Activated CD4-positive, alpha-beta T cell treated with anti-CD3 and anti-CD28 coated beads for 24 hours (primary cell): ENCODE results near the gene FLNB.
"Not testable (repeated sequence)": the region's sequence is repeated elsewhere in the genome, so short reads cannot be mapped to it uniquely, and the experiment has no call there.

ENCODE experiments used
- DNase-seq, 2 donors: peaks; one replicate each; pipeline ENCODE4 v3.0.0-alpha.2; 2020; ENCODE audit warnings: low read depth in 2 of 2

FLNB gene

DNA sequence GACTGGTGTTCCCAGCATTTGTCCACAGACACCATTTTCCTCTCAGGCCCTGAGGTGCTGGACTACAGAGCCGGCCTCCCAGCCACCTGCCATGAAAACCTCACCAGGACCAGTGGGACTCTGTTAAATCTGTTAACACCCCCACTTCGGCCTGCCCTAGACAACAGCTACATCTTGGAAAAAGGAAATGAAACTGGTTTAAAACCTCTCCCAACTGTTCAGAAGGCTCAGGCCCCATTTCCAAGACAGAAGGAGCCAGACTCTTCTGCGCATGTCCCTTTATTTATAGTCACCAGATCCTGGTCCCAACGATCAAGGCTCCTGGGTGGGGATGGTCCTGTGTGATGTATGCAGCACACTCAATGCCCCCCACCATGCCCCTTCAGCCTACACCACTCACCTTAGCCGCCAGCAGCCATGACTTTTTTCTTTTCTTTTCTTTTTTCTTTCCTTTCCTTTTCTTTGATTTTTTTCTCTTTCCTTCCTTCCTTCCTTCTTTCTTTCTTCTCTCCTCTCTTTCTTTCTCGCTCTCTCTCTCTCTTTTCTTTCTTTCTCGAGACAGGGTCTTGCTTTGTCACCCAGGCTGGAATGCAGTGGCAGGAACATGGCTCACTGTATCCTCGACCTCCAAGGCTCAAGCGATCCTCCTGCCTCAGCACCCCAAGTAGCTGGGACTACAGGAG is 25.5 kb upstream of the FLNB start:
- DNase-seq: no peak

DNA sequence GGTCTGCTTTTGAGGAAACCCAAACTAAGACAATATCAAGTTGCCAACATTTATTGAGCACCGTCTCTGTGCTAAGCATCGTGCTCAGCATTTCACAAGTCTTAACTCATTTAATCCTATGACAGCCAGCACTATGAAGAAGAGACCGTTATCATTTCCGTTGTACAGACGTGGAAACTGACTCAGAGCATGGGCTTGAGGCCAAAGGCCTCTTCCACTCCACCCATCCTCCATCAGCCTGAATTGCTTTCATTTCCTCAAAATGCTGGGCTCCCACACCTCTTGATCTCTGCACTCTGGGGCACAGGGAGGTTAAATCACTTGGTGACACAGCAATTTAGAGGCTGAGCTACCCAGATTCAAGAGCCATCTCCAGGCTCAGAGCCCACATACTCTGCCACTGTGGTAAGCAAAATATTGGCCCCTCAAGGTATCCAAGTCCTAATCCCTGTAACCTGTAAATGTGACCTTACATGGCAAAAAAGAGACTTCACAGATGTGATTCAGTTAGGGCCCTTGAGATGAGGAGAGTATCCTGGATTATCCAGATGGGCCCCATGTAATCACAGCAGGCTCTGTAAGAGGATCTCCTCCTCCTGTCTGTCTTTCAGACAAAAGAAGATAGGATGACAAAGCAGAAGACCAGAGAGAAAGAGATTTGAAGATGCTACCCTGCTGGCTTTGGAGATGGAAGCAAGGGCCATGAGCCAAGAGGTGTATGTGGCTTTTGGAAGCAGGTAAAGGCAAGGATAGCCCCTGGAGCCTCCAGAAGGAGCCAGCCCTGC is 24.3 kb upstream of the FLNB start:
- DNase-seq: peak; percentile 8 to 37

DNA sequence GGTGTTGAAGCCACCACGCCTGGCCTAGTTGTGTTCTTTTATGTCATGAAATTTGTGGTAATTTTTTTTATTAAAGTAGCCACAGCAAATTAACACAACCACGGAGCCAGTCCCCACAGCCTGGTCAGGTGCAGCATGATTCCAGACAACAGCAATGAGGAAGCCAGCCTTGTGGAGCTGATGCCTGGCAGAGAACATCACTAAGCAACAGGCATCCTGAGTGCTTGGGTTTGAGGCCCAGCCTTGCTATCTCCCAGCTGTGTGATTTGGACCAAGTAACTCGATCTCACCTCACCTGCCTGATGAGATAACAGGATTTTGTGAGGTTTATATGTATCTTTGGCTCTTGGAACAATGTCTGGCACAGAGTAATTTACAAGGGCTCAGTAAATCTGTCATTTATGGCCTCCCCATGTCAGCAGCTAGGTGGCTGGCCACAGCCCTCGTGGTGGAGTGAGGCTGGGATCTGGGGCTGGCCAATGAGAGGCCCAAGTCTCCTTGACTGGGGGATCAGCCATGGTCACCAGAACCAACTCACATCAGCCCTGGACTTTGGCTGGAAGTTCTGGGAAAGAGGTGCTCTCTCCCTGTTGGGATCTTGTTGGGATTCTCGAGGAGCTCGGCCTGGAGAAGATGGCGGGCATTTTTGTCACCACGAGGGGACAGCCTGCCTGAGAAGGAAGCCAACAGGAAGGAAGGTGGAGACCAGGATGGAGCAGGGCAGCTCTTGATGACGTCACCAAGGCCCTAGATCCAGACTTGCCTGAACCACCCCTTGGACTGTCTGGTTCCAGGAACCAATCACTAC is 22.8 kb upstream of the FLNB start:
- DNase-seq: no peak

DNA sequence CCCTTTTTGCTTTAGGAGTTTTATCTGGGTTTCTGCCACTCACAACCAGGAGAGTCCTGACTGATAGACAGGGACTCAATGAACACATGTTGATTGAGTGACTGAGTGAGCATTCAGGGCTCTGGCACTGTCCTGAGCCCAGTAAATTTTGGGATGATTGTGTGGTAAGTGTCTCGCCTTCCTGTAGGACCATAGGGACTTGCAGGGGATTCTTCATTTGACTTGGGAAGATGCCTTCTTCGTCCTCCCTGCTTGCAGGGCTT is 22.3 kb upstream of the FLNB start:
- no peak for DNase-seq

DNA sequence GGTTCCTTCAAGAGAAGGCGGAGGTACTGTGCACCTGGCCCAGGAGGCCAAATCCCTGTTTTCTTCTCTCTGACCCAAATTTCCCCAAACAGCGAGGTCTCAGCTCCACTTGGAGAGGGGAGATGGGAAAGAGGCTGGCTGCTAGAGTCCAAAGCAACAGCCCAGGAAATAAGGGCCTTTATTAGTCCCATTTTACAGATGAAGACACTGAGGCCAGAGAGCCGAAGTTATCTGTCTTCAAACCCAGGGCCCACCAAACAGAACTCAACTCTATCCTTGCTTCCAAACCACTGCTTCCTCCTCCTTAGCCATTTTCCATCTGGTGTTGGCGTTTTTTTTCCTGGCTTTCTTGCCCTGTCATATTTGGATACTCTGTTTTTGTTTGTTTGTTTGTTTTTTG is 22.0 kb upstream of the FLNB start:
- DNase-seq: no peak

DNA sequence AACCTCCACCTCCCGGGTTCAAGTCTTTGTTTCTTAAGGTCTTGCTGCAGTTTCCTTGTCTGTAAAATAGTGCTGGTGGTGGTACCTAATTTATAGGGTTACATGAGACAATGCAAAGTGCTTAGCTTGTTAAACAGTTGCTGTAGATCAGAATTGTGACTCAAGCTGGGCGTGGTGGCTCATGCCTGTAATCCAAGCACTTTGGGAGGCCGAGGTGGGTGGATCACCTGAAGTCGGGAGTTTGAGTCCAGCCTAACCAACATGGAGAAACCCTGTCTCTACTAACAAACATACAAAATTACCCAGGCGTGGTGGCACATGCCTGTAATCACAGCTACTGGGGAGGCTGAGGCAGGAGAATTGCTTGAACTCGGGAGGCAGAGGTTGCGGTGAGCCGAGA is 19.0 kb upstream of the FLNB start:
- DNase-seq: not testable (repeated sequence)

DNA sequence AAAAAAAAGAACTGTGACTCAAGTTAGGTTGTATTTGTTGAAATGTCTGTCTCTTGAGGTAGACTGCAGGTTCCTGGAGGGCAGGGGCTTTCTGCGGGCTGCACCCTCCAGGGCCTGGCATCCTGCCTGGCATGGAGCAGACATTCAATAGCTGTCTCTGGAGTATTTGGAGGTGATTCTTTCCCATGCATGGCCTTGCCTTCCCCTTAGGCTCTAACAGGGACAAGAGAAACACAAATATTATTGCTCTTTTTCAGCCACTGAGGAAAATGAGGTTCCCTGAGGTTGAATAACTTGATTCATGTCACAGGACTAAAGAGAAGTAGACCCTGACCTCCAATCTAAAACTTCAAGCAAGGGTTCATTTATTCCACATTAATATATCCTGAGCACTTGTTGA is 18.6 kb upstream of the FLNB start:
- DNase-seq: no peak

DNA sequence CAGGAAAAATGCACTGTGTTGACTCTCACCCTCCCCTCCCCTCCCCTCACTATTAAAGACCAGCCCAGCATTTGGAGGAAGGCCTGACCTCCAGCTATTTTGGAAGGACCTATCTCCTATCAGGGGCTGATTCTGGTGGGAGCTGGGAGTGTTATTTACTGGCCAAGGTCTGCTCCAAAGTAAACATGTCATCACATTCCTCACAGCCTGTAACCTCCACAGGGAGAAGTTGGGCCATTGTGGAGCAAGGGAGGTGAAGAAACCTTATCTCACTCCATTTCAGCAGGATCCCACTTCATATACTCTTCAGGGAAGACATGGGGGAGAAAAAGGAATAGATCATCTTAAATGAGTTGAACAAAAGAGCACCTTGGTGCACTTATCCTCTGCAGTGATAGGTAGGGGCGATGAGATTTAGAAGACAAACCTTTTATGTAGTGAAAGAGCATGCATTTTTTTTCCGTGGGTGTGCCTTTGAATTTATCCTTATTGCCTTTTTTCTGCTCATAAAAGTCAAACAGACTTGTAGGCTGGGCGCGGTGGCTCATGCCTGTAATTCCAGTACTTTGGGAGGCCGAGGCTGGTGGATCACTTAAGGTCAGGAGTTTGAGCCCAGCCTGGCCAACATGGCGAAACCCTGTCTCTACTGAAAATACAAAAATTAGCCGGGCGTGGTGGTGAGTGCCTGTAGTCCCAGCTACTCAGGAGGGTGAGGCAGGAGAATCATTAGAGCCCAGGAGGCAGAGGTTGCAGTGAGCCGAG is 15.6 kb upstream of the FLNB start:
- DNase-seq: no peak

DNA sequence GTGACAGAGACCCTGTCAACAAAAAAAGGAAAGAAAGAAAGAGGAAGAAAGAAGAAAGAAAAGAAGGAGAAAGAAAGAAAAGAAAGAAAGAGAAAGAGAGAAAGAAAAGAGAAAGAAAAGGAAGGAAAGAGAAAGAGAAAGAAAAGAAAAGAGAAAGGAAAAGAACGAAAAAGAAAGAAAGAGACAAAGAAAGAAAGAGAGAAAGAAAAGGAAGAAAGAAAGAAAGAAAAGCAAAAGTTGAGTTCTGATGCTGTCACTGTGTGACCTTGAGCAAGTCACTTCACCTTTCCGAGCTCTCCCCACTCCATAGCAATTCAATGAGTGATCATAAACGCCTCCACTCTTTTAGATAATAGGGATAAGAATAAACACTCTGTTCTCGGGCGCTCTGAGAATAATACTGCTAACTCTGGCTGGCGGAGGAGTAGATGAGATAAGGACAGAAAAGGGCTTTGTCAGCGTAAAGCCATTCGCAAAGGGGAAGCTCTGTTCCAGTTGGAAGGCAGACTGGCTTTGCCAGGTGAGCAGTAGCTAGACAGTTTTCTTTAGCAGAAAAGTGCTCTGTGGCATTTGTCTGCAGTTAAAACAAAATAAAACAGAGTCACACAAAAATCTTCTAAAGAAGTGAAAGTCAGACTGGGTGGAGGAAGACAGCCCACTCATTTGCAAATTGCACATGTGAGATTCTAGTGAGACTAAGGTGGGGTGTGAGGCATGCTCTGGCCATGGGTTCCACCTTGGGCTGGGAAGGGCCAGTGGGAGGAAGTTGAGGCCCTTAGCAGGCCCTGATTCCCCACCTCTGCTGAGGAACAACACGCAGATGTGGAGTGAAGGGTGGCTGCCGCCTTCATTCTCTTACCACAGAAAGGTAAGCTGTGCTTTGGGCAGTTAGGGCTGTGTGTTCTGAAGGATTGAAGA is 9.6 kb upstream of the FLNB start:
- no peak for DNase-seq

DNA sequence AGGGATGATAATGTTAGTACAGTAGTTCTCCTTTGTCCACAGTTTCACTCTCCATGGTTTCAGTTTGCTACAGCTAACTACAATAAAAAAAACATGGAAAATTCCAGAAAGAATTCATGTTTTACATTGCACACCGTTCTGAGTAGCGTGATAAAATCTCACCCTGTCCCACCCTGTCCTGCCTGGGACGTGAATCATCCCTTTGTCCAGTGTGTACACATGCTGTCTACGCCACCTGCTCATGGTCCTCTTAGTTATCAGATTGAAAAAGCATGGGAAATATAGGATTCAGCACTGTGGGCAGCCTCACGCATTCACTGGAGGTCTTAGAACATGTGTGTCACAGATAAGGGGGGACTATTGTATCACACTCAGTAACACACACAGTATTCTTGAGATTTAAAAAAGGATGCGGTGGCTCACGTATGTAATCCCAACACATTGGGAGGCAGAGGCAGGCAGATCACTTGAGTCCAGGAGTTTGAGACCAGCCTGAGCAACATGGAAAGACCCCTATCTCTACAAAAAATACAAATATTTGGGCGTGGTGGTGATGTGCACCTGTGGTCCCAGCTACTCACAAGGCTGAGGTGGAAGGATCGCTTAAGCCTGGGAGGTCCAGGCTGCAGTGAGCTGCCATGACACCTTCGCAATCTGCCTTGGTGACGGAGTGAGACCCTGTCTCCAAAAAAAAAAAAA is 8.7 kb upstream of the FLNB start:
- DNase-seq: no peak

DNA sequence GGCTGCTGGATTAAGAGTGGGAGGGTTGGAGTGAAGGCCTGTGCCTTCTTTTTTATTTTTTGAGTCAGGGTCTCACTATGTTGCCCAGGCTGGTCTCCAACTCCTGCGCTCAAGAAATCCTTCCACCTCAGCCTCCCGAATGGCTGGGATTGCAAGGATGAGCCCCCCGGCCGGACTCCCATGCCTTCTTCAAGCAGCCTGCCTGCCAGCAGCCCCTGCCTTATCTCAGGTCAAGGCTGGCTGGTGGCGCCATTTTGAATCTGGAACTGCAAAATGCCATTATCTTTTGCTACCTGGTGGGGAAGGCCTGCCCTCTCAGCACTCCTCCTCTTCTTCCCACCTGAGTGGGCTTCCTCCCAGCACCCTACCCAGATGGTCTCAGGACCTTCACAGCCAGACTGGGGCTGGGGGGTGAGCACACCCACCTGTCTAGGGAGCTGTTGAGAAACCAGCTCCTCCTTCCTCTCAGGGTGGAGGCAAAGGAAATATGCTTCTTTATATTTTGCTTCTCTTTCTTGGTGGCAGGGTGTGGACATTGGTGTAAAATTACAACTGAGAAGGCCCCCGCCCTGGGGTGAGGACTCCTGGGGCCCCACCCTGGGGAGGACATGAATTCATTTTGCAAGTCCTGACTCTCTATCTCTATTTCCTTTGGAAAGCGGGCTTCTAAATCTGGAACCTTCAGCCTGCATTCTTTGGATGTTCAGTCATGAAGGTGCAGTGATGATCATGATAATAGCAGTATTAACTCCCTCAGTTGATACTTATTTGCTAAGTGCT is 7.7 kb upstream of the FLNB start:
- DNase-seq: no peak

DNA sequence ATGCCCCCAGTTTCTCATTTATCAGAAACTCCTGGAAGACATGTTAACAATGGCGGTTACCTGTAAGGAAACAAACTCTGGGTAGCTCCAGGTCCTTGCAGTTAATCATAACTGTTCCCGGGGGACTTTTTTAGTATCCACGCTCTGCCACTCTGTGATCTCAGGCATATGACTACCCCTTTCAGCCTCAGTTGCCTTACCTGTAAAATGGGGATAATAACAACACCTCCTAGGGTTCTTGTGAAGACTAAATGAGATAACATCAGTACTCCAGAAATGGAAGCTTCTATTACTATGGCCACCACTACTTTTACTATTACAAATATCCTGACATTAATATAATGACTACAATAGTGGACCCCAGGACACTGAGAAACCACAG is 7.1 kb upstream of the FLNB start:
- DNase-seq: no peak

DNA sequence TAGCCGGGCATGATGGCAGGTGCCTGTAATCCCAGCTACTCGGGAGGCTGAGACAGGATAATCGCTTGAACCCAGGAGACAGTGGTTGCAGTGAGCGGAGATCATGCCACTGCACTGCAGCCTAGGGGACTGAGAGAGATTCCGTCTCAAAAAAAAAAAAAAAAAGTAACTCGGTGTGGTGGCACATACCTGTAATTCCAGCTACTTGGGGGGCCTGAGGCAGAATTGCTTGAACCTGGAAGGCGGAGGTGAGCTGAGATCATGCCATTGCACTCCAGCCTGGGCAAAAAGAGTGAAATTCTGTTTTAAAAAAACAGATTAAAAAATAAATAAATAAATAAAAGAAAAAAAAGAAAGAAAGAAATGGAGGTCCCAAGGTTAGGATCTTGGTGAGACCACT is 6.2 kb upstream of the FLNB start:
- no peak for DNase-seq

DNA sequence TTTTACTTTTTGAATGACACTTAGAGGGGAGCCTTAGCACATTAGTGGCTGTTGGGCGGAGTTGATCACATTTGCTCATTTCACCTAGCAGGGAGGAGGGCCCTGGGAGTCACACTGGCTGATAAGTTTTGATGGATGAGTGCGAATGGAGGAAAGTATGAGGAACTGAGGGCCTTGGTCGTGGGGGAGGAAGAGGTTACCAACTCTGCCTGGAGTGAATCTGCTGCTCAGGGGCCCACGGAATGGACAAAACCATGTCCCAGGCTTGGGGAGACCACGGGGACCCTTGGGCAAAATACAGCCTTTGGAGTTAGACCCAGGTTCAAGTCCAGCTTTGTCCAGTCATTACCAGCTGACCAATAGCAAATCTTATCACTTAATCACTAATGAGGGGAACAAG is 5.1 kb upstream of the FLNB start:
- DNase-seq: no peak

DNA sequence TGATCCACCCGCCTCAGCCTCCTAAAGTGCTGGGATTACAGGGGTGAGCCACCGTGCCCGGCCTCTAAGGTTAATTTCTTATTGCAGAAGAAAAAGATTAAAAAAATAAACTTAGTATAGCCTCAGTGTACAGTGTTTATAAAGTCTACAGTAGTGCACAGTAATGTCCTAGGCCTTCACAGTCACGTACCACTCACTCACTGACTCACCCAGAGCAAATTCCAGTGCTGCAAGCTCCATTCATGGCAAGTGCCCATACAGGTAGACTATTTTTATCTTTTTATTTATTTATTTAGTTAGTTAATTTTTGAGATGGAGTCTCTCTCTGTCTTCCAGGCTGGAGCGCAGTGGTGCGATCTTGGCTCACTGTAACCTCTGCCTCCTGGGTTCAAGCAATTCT is 3.2 kb upstream of the FLNB start:
- DNase-seq: no peak

DNA sequence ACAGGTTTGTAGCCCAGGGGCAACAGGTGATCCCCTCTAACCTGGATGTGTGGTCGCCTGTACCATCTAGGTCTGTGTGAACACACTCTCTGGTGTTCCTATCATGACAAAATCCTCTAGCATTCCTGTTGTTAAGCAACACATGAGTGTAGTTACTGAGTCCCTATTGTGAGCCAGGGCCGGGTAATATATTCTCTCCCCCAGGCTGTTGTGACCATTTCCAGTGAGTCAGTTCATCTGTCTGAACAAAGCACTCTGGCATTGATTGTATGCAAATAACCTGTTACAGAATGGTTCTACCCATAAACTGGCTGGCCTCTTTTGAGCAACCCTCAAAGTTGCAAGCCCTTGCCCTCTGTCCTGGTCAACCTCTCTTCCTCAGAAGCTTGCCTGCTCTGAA is 2.6 kb upstream of the FLNB start:
- DNase-seq: no peak

DNA sequence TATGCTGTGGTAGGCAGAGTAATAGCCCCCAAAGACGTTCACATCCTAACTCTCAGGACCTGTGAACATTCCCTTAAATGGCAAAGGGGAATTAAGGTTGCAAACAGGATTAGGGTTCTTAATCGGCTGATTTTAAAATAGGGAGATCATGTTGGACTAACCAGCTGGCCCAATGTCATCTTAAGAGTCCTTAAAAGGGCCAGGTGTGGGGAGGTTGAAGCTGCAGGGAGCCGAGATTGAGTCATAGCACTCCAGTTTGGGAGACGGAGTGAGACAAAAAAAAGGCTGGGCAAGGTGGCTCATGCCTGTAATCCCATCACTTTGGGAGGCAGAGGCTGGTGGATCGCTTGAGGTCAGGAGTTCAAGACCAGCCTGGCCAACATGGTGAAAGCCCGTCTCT is 1.6 kb upstream of the FLNB start:
- no peak for DNase-seq

DNA sequence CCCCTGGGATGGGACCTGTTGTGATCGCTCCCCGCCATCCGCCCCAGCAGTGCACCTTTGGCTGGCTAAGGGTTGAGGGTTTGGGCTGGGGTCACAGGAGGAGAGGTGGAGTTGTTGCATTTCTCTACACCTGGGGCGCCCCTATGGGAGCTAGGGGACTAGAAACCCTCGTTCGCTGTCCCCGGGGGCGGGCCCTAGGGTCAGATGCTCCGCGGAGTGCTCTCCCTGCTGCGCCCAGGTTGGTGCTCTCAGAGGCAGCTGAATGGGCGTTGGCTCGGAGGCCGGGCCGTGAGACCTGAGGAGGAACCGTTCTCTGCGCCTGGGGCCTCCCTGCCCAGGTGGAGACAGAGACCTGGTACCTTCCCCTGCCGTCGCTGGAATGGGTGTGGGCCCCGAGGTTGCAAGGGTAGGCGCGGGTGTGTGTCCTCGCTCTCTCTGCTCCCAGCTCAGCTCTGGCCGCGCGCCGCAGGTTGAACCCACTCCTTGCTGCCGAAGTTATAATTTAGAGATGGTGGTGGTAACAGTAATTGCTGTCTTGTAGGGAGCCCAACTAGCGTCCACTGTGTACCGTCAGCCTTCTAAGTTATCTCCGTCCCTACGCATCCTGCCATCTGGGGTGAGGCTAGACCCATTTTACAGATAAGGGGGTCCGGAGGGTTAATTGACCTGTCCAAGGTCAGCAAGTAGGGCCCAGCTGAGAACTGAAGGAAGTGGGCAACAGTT is 965 bp downstream of the FLNB start:
- DNase-seq: peak in 1 of 2 donors; percentile 36
